GM04504 (cell line): ENCODE measurements around the gene SLC38A3.

Experiments used
- DNase-seq: peaks from one replicate; pipeline ENCODE4 v3.0.0-alpha.2; 2012; ENCODE audit warnings: low read depth

SLC38A3 gene

GRCh38 chr3:50267280-50267913 is 62.3 kb downstream of the SLC38A3 start:
- no peak for DNase-seq

GRCh38 chr3:50268276-50268675 is 63.2 kb downstream of the SLC38A3 start:
- DNase-seq = no peak

- DNase-seq = no peak
Measured at GRCh38 chr3:50268703-50269451, 63.8 kb downstream of the SLC38A3 start, which contains the start of gene SEMA3B. Gene SEMA3B (plus strand): TSS chr3:50269147. CDS start chr3:50269241, 94 bp downstream.

GRCh38 chr3:50269460-50269859 is 64.4 kb downstream of the SLC38A3 start:
- no peak for DNase-seq

- no peak for DNase-seq
Measured at GRCh38 chr3:50269977-50270413, 64.9 kb downstream of the SLC38A3 start.

- DNase-seq = no peak
Measured at GRCh38 chr3:50270422-50271224, 65.6 kb downstream of the SLC38A3 start.
